GM12878 (cell line): ENCODE data around the gene UTP14A. TPM values are rescaled to one million over a fixed set of nuclear protein-coding genes. Genes with fewer than 3 reads are reported as not detected.
A peak's percentile ranks its signal among the peaks of the same experiment; 100 is the strongest.

ENCODE experiments used
- FOS ChIP-seq: IDR thresholded peaks from 3 replicates; pipeline ENCODE4 v1.6.1; 2011; ENCODE audit warnings: borderline replicate concordance; ENCODE audit not compliant: insufficient read length; ENCODE audit errors: extremely low read depth
- IKZF1 ChIP-seq: fragments of 450-650 bp; conservative IDR thresholded peaks from 2 replicates; pipeline ENCODE4 v1.6.1; 2017; ENCODE audit warnings: antibody characterized with exemption, mild to moderate bottlenecking
- IRF3 ChIP-seq: fragments of 450-650 bp; IDR thresholded peaks from 2 replicates; pipeline ENCODE4 v1.6.1; 2014; ENCODE audit warnings: mild to moderate bottlenecking
- MLLT1 ChIP-seq: fragments of 450-650 bp; IDR thresholded peaks from 2 replicates; pipeline ENCODE4 v1.6.1; 2016; ENCODE audit warnings: mild to moderate bottlenecking
- NR2C1 ChIP-seq: fragments of 450-650 bp; IDR thresholded peaks from 2 replicates; pipeline ENCODE4 v1.6.1; 2017; ENCODE audit warnings: antibody characterized with exemption, mild to moderate bottlenecking, moderate library complexity
- PKNOX1 ChIP-seq: fragments of 450-650 bp; IDR thresholded peaks from 2 replicates; pipeline ENCODE4 v1.6.1; 2016; ENCODE audit warnings: mild to moderate bottlenecking
- POLR2A ChIP-seq: IDR thresholded peaks from 2 replicates; pipeline ENCODE4 v1.6.1; 2011; ENCODE audit warnings: low read depth, mild to moderate bottlenecking, low read length
- STAT3 ChIP-seq: IDR thresholded peaks from 2 replicates; pipeline ENCODE4 v1.6.1; 2011; ENCODE audit warnings: low read depth, low read length, improper control_type of control experiment
- SUPT20H ChIP-seq: IDR thresholded peaks from 2 replicates; pipeline ENCODE4 v1.6.1; 2011; ENCODE audit warnings: low read depth, mild to moderate bottlenecking, low read length, moderate library complexity, borderline replicate concordance; ENCODE audit not compliant: control insufficient read depth
- polyA plus RNA-seq, 11 experiments: library from polyadenylated mRNA; depleted of rRNA in 4 of 11; unstranded in 6 of 11; stranded (reverse) in 5 of 11; fragments of >200 nt; fragmentation: Nextera tagmentation in 4 of 11; fragmentation: Illumina TruSeq in 1 of 11; extraction: Ambion mirVana in 4 of 11; extraction: Trizol in 1 of 11; gene quantifications; 1 replicate in 1 of 11; 2 replicates in 10 of 11; pipeline versions ENCODE4 v1.2.1 to v1.2.3, GENCODE V29; 2011 to 2016; ENCODE audit warnings: inconsistent platforms in 2 of 11, missing spikeins in 2 of 11, low read depth in 1 of 11
- total RNA-seq, 4 experiments: library from RNA; depleted of rRNA in 3 of 4; stranded (reverse); fragments of >200 nt in 3 of 4; fragmentation: Illumina TruSeq in 1 of 4; extraction: Trizol in 1 of 4; gene quantifications; 2 replicates each; pipeline versions ENCODE4 v1.2.1 to v1.2.3, GENCODE V29; 2013 to 2021

Gene UTP14A
- total and polyA plus RNA-seq, 10 of the 15 experiments (the other 5 are each of a cell fraction or from before 2014, with no cell fraction given), result 16.9 to 49.8 (median 31.4) TPM

GRCh38 chrX:129957241-129958082 is 51.5 kb downstream of the UTP14A start (continued):
- TF ChIP-seq MLLT1 (no peak), STAT3 (no peak), IRF3 (no peak), IKZF1 (peak; percentile 66), PKNOX1 (no peak), FOS (no peak), POLR2A (peak; percentile 78), NR2C1 (no peak), SUPT20H (no peak)
